Esophagus muscularis mucosa (tissue), 2 donors: ENCODE measurements around the gene PPM1F.

ENCODE experiments used
- POLR2A ChIP-seq: fragments of 450-650 bp; IDR thresholded peaks from one replicate; pipeline ENCODE4 v1.6.1; 2017; ENCODE audit warnings: antibody characterized with exemption, moderate library complexity, mild to moderate bottlenecking, low read depth
- POLR2AphosphoS5 ChIP-seq, 2 donors: sonication (generic); formaldehyde crosslinking; IDR thresholded peaks; one replicate each; pipeline ENCODE4 v1.6.1; 2017; ENCODE audit warnings: antibody characterized with exemption in 2 of 2

- no peak for TF ChIP-seq POLR2AphosphoS5 (IDR thresholded peaks at IDR 0.05)
- TF ChIP-seq POLR2A: no peak
These were observed 55.6 kb downstream of the PPM1F start for GRCh38 chr22:21896951-21897513.
